Lower leg skin (tissue), 3 donors: Measurements from ENCODE around the gene SPCS2.

Experiments
- POLR2A ChIP-seq, 2 donors: fragments of 450-650 bp; IDR thresholded peaks; one replicate each; pipeline ENCODE4 v1.6.1; 2016 to 2017; ENCODE audit warnings: antibody characterized with exemption in 2 of 2, mild to moderate bottlenecking in 1 of 2, moderate library complexity in 1 of 2
- TF ChIP-seq, protein P1 (sequence below), 3 donors: fragments of 450-650 bp; IDR thresholded peaks; one replicate each; pipeline ENCODE4 v1.5.1; 2016; ENCODE audit warnings: antibody characterized with exemption in 3 of 3, mild to moderate bottlenecking in 3 of 3, moderate library complexity in 2 of 3

DNA sequence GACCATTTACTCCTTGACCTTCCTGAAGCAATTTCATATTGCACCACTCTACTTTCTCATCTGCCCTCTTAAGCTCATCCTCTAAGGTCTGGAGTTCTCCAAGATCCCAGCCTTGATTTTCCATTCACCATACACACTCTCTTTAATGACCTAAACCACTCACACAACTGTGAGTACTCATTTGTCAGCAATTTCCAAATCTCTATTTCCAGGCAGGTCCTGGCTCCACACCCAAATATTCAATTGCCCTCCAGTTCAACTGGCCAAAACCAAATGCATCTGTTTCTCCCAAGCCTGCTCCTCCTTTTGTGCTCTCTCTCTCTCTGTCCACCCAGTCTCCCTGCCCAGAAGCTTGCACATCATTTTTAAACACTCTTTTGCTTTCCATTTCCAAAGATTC, 79.3 kb downstream of the SPCS2 start:
- TF ChIP-seq, protein P1, sequence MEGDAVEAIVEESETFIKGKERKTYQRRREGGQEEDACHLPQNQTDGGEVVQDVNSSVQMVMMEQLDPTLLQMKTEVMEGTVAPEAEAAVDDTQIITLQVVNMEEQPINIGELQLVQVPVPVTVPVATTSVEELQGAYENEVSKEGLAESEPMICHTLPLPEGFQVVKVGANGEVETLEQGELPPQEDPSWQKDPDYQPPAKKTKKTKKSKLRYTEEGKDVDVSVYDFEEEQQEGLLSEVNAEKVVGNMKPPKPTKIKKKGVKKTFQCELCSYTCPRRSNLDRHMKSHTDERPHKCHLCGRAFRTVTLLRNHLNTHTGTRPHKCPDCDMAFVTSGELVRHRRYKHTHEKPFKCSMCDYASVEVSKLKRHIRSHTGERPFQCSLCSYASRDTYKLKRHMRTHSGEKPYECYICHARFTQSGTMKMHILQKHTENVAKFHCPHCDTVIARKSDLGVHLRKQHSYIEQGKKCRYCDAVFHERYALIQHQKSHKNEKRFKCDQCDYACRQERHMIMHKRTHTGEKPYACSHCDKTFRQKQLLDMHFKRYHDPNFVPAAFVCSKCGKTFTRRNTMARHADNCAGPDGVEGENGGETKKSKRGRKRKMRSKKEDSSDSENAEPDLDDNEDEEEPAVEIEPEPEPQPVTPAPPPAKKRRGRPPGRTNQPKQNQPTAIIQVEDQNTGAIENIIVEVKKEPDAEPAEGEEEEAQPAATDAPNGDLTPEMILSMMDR (IDR thresholded peaks at IDR 0.05): no peak
- no peak for TF ChIP-seq POLR2A (IDR thresholded peaks at IDR 0.05)
